Hematopoietic multipotent progenitor cell treated with erythropoietin and hydrocortisone succinate and interleukin-3 and kit ligand, for 8 days (in vitro differentiated cells): ENCODE data around the gene ADARB2.
"Not testable (repeated sequence)": the region's sequence is repeated elsewhere in the genome, so short reads cannot be mapped to it uniquely, and the experiment has no call there.

Experiments used
- DNase-seq: peaks from one replicate; pipeline ENCODE4 v3.0.0-alpha.2; 2015

ADARB2 gene

DNA sequence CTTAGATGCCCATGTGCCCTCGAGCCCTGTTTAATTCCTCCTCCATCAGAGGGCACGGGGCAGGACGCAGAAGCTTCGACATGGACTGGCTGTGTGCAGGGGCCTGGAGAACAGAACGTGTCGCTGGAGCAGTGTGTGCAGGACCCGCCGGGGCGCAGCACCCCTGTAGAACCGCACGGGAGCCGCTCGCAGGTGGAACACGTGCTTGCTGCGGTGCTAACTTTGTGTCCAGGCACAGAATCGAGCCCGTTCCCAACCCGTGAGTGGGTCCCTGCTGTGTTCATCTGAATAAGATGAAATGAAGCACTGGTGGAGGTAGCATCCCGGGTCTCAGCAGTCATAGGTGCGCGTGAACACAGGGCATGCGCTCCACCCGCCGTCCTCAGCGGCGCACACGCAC, 564.2 kb downstream of the ADARB2 start:
- DNase-seq = no peak

DNA sequence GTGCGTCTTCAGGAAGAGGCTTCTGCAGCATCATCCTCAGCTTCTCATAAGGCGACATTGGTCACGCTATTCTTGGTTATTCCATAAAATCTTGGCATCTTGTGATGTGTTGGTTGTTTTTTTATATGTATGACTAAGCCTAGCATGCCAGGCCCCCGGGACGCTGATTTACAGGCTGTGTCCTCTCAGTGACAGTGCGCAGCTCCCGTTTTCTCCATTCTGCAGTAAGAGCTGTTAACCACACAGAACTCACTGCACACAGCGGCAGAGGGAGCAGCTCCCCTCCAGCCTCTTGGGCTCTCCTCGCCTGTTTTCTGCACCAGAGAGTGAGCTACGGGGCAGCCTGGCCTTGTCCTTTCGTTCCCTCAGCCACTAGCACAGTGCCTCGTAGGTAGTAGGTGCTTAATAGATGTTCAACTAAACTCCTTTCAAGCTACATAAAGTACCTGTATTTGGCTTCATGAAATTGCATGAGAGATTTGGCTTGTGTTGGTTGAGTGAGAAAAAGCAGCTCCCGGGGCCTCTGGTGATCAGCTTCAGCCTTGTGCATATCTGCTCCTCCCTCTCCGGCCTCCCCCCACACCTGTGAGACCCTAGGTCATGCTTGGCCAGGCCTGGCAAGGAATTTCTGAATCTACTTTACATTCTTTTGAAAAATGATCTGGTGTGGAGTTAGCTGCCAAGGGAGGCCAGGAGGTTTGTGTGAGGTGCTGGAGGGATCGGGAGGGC, 564.9 kb downstream of the ADARB2 start:
- DNase-seq = no peak

DNA sequence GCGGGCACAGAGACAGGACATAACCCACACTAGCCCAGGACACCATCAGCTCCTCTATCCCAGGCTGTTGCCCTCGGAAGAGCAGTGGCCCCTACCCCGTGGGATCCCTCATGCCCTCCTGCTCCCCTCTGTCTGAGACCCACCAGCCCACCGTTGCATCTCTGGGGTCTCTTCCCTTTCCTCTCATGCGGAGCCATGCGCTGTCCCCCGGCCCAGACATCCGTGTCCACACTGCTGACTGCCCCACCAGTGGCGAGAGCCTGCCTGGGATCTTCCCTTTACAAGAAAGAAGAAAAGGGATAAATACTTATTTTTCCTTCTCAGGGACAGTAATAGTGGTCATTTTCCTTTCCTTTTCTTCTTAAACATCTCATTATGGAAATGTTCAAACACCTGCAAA, 565.7 kb downstream of the ADARB2 start:
- no peak for DNase-seq

DNA sequence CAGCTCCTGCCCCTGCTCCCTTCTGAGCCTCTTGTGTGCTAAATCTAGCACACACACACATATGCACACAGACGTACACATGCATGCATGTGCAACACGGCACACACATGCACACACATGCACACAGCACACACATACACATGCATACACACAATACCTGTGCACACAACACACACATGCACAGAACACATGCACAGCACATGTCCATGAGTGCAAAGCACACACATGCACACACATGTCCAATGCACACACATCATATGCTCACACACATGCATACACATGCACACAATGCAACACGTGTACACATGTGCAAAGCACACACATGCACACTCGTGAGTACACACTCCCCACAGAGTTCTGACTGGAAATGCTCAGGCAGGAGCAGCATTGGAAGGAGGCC, 566.1 kb downstream of the ADARB2 start:
- no peak for DNase-seq

DNA sequence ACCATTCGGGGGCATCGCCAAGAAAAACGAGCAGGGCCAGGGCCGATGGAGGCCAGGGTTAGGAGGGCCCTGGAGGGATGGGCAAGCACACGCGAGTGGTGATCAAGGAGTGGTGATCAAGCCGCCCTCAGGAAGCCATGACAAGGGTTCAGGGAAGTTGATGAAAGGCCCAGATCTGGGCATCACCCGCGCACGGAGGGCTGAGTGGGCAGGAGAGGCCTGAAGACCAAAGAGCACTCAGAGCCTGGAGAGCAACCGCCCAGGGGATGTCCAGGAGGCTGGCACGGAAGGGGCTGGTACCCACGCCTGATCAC, 566.5 kb downstream of the ADARB2 start:
- DNase-seq = no peak

DNA sequence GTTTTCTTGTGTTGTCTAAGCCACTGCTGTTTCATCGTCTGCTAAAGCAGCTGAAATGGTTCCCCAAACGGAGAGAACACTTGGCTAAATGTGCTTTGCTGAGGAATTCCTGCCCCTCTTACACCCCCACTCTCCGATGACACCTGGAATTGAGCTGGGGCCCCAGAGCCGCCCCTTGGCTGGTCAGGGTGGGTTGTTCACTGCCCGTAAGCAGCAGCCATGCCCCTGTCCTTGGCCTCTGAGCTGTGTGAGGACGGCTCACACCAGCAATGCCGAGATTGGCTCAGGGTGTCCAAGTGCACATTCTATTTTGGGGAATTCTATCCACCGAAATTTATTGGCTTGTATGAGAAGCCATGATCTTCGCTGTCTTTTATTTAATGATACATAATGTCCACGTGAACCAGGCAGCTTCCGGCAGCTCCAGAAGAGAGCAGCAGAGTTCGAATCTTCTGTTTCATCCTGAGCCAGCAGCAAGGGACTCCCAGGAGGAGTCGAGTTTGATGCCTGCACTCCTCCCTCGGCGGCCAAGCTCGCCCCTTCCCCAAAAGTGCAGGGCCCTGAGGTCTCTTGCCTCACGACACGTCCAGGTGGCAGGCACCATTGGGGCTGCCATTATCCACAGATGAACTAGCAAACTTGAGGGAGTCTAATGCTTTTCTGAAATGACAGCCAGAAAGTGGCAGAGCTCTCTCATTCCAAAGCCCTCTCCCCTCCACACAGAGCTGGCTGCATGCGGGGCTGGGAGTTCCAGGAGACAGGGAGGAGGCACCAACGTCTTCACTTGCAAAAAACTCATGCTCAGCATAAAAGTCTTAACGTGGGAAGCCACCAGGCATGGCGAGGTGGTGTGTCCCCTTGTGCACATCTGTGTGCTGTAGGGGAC, 567.1 kb downstream of the ADARB2 start:
- DNase-seq = no peak

DNA sequence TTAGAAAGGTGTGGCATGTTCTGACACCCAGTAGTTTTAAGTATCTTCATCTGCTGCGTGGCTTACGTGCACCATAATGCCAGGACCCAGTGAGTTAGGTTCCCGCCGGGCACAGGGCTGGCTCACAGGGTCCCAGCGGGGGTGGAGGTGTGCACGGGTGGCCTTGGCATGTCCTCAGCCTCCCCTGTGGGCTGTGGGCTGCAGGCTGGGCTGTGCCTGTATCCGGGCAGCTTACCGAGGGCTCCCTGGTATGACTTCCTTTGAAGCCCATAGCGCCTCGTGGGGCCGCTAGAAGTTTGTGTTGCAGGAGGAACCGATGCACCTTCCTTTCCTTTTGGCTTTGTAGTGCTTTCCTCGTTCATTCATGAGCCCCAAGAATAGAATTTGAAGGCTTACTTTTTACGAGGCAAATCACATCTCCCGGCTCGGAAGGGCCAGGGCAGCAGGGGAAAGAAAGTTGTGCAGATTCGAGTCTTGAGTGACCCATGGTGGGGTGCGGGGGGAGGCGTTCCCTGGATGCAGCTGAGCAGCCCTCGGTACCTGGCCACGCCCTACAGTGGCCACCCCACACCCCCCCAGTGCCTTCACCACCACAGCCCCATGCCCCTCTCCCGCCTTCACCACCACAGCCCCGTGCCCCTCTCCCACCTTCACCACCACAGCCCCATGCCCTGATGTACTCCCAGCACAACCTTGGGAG, 568.0 kb downstream of the ADARB2 start:
- DNase-seq = no peak

DNA sequence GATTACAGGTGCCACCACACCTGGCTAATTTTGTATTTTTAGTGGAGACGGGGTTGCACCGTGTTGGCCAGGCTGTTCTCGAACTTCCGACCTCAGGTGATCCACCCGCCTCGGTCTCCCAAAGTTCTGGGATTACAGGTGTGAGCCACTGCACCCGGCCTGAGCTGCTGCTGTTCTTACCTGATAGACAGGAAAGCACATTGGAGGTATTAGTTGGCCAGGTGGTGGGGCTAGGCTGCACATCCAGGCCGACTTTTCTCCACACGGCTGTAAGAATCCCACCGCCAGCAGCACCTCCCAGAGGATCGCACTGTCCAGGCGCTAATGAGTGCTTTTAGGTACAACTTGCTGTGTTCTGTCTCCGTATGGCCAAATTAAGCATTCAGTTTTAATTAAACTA, 568.6 kb downstream of the ADARB2 start:
- no peak for DNase-seq

DNA sequence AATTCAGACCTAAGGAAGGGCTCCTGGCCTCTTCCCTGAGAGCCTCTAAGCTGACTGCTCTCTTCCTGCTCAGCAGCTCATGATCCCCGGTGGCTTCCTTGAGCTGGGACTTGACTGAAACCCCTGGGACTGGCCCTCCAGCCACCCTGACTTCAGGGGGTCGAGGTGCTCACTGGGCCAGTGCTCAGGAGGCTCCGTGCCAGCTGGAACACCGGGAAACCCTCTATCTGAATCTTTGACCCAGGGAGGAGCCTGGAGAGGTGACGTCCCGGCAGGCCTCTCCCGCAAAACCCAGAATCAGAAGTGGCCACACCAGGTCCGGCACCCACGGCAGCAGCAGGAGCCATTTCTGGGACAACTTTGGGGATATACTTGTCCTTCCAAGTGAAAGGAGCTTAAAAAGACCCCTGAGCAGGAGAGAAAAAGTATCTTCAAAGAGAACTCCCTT, 570.5 kb downstream of the ADARB2 start:
- DNase-seq = no peak

DNA sequence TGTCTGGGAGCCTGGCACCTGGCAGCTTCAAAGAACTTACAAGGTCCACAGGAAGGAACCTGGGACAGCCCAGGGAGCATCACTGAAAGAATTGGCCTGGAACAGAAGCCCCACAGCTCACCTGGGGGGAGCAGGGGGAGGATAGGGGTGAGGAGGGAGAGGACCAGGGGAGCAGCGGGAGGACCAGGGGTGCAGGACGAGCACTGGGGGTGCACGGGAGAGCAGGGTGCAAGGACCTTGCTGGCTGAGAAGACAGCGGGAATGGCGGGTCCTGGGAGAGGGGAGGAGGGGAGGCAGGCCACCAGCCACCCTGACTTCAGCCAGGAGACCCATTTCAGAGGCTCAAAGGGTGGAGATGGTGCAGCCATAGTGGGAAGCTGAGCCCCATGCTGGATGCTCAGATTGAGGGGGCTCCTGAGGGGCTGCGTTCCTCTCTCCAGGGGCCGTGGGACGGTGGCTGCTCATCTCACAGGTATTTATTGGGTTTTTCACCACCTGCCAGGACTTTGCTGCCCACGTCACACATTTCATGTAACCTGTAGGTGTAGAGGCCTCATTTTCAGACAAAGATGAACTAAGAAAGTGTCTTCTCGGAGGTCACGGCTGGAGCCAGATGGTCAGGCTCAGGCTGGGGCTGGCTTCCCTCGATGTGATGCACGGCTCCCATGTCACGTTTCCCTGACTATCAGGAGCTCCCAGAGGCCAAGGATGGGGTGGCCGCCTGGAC, 571.1 kb downstream of the ADARB2 start:
- DNase-seq = no peak

DNA sequence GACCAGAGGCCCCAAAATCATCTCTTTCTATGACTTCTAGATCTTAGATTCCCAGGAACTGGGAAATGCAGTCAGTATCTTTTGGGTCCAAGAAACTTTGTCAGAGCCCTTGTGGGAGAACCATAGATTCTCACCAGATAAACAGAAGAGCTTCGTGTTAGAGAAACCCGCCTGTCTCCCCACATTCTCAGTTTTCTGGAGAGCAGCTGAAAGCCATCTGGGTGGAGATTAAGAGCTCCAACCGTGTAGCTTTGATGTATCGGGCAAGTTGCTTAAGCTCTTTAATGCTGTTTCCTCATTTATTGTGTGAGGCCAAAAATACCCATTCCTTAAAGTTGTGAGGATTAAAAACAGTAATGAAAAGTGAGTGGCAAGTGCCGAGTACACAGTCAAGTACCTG, 573.5 kb downstream of the ADARB2 start:
- no peak for DNase-seq

DNA sequence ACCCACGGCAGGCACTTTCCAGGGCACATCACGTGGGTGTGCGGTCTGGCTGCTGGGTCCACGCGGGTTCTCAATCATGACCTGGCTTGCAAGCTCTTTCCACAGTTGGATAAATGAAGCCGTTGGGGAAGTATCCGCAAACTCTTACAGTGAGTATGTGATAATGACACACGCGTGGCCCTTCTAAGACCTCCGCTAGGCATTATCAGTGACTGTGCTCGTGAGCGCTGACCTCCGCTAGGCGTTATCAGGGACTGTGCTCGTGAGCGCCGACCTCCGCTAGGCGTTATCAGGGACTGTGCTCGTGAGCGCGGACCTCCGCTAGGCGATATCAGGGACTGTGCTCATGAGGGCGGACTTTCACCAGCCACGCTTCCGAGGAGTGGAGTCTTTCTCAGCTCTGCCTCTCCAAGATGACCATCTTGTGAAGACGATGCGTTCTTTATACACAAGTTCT, 574.1 kb downstream of the ADARB2 start:
- no peak for DNase-seq

DNA sequence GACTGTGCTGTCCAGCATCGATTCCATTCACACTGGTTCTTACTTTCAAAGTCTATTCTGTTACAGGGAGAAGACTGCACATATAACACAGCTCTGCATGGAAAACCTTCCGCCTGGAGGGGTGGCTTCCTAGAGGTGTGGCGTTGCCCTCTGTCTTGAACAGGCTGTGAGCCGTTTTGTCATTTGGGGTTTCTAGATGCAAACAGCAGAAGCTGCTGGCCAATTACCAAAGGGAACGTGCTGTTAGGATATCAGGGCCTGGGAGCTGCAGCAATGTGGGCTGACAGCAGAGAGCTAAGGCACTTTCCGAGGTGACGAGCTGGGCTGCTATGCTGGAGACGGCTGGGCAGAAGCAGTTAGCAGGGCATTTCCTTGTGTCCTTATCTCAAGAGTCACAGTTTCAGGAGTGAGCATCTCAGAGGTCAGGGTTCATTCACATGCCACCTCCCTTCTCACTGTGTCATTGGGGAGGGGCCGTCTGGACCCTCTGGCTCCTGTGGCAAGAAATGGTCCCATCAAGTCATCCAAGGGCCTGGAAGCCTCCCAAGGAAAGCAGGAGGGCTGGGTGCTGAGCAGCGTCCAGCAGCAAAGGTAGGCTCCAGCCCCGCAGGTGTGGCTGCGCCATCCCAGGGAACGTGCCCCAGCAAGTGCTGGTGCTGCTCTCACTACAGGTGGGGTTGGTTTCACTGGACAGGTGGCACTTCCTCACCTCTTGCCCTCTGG, 574.7 kb downstream of the ADARB2 start:
- DNase-seq = no peak

DNA sequence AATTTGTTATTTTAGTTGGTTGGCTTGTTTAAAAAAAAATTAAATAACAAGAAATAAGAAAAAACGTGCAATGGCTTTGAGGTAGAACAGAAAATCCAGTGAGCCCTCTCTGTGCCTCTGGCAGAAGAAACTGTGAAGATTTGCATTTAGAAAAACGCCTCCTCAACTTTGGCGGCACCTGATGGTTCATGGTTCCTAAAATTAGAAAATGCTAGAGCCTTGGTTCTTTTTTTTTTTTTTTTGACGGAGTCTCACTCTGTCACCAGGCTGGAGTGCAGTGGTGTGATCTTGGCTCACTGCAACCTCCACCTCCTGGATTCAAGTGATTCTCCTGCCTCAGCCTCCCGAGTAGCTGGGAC, 576.0 kb downstream of the ADARB2 start:
- DNase-seq = not testable (repeated sequence)

DNA sequence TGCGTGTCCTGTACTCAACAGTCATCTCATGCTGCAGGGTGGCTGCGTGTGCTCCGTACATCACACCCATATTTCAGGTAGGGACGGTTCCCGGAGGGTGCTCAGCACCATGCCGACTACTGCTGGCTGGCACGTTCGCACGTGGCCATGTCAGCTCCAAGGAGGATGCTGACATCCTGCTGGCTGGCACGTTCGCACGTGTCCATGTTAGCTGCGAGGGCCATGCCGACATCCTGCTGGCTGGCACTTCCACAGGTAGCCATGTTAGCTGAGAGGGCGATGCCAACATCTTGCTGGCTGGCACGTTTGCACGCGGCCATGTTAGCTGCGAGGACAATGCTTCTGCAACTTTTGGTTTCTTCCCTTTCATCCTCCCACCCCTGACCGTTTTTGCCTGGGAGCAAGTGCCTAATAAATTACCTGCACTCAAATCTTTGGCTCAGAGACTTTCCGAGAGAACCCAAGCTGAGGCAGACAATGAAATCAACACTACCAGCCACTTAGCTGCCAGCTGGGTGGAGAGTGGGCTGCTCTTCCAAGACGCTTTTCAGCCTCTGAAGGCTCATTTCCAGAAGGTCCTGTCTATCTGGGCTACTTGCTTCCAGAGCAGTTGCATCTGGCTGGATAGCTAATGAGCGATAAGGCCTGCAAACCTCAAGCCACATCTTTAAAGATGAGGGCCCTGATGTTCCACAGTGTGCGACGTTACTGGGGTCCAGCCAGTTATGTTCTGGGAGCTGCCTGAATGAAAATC, 576.6 kb downstream of the ADARB2 start:
- DNase-seq = no peak

DNA sequence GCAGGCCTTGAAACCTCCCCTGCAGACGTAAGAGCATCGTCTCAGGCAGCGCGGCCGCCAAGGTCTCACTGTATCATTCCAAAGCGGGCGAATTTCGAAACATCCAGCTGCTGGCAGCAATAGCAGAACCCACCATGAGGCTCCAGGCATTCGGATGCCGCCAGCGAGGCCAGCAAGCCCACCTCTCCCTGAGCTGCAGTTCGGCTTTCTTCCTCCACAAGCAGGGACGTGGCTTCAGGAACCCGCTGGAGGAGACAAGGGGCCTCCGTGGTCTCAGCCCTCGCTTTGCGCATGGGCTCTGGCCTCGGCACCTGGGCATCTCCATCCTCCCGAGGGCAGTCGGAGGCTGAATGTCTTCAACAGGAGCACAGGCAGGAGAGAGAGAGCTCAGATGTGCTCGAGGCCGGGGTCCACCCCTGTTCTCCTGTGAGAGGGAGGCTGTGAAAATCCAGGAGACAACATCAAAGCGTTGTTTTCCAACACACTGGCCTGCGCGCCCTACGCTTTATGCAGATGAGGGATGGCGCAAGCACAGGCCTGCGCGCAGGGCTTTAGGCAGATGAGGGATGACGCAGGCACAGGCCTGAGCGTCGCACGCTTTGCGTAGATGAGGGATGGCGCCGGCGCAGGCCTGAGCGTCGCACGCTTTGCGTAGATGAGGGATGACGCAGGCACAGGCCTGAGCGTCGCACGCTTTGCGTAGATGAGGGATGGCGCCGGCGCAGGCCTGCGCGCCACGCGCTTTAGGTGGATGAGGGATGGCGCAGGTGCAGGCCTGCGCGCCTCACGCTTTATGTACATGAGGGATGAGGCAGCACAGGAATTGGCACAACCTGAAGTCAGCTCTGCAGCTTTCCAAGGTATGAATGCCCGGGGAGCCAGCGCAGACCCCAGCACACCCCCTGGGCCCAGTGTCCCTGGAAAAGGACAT, 577.9 kb downstream of the ADARB2 start:
- no peak for DNase-seq

DNA sequence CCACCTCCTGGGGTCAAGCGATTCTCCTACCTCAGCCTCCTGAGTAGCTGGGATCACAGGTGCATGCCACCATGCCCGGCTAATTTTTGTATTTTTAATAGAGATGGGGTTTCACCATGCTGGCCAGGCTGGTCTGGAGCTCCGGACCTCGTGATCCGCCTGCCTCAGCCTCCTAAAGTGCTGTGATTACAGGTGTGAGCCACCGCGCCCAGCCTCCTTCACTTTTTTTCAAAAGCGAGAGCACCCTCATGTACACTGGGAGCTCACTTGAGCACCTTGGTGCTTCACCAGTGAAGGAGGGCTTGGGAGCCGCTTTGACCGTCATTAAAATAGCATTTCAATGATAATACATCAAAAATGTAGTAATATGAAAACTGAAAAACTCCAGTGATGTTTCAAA, 578.8 kb downstream of the ADARB2 start:
- not testable (repeated sequence) for DNase-seq

DNA sequence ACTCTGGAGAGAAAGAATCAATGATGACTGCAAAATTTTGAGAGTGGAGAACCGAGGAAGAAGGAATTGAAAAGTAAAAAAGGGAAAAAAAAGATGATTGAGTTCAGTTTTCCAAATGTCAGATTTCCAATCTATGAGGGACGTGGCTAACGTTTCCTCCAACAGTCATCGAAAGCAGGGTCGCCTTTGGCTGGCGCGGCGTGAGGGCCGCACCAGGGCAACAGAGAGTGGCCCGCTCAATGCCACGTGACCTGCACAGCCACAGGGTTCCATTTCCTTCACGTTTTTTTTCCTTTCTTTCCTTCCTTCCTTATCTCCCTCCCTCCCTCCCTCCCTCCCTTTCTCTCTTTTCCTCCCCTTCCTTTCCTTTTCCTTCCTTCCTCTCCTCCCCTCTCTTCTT, 579.3 kb downstream of the ADARB2 start:
- DNase-seq = no peak

DNA sequence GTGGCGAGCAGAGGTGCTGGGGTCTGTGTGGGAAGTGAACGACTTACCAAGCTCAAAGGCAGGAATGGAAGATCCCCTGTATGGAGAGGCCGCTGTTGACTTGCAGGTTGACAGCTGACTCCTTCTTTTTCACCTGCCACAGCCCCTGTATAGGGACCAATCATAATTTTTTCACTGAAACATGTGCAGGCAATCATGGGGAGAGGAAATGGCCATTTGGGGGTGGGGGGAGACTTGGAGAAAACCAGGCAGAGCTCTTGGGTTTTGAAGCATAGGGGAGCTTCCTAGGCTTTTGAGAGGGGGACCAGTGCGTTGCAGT, 579.8 kb downstream of the ADARB2 start:
- no peak for DNase-seq

DNA sequence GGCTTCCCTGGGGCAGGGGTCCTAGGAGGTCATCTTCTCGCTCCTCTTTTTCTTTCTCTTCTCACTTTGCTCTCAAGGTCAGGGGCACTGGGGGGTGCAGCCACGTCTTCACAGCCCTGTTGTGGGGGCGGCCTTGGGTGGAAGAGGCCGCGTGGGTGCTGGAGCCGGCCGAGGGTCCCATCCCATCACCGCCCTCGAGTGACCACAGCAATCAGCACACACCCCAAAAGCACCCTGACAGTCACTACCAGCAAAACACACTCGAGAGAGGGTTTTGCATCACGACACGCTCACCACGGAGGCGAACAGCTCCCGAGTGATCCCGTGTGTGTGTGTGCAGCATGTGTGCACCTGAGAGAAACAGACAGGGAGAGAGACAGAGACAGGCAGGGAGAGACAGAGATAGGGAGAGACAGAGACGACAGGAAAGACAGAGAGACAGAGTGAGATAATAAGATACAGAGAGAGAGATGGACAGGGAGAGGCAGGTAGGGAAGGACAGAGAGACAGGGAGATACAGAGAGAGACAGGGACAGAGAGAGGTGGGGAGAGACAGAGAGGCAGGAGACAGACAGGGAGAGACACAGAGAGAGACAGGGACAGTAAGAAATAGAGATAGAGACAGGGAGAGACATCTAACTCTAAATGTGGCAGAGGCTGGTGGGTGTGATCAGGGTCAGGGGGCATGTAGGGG, 580.3 kb downstream of the ADARB2 start:
- no peak for DNase-seq
